HG02981 (cell line): Measurements from ENCODE around the gene PLBD1.

Source experiments
- ATAC-seq: cut with Tn5 transposase; IDR thresholded peaks from one replicate; pipeline ENCODE4 v1.9.1; 2021; ENCODE audit warnings: mild to moderate bottlenecking, moderate library complexity; ENCODE audit not compliant: unreplicated experiment

Gene PLBD1, protein sequence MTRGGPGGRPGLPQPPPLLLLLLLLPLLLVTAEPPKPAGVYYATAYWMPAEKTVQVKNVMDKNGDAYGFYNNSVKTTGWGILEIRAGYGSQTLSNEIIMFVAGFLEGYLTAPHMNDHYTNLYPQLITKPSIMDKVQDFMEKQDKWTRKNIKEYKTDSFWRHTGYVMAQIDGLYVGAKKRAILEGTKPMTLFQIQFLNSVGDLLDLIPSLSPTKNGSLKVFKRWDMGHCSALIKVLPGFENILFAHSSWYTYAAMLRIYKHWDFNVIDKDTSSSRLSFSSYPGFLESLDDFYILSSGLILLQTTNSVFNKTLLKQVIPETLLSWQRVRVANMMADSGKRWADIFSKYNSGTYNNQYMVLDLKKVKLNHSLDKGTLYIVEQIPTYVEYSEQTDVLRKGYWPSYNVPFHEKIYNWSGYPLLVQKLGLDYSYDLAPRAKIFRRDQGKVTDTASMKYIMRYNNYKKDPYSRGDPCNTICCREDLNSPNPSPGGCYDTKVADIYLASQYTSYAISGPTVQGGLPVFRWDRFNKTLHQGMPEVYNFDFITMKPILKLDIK

DNA sequence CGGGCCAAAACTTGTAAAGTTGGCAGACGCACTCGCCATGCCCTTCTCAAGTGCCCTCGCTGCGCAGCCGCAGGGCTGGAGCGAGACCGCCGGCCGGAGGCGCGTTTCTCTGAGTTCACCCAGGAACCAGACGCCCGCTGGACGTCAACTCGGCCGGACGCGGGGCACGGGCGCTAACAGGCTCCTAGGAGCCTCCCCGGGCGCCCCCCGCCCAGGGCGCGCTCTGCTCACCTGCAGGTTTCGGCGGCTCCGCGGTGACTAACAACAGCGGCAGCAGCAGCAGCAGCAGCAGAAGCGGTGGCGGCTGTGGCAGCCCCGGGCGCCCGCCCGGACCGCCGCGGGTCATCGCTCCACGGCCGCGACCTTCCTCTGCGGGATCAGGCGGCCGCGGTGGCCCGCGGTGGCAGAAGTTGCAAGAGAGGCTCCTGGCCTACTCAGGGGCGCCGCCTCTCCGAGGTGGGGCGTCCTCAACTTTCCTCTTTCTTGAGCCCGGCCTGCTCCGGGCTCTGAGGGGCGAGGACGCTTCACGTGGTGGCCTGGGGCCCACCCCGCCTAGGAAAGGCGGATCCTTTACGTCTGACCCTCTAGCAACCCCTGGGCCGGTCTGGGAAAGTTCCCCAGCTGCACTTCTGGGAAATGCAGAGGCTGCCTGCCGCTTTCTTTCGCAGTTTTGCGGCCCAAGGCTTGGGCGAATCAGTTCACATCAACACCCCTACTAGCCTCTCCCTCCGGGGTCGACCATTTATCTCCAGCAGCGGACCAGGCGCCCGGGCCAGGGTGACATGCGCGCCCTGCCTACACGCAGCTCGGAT lies at the start of gene PLBD1:
Gene PLBD1 (minus strand): TSS at position 533 of the 812 bp plus-strand sequence. CDS start 187 bp downstream, at position 346.
- ATAC-seq: no peak

DNA sequence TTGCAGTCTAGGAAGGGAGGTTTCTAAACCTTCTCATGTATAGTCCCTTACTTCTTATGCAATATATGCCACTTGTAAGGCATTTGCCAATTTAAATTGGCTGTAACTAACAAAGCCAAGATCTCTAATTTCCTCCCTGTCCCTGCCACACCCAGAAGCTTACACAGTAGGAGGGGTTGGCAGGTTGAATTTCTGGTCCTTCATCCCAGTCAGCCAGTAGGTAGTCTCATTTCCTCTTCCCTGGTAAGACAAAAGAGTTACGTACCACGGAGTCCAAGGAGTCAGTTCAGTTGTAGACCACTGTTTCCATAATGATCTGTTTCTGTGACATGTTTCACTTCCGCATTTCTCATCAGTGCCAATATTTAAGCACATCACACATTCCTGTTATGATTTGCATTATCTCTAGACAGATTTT lies 47.0 kb upstream of the PLBD1 start:
- ATAC-seq: peak; percentile 45

DNA sequence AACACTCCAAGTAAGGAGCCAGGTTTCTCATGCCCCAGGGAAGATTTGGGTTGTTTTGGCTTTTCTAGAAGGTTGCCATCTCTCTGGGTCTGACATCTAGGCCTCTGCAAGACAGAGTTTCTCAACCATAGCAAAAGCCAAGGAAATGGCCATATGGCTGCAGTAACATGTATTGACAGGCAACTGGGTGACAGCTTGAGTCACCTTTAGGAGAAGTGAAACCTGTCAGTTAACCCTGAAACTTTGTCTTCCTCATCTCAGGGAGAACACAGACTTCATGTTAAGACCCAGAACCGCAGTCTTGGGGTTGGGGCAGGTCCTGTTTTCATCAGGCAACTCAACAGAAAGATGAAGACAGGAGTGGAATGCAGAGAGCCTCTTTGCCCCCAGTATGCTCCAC lies 46.0 kb upstream of the PLBD1 start:
- peak; percentile 97 for ATAC-seq

DNA sequence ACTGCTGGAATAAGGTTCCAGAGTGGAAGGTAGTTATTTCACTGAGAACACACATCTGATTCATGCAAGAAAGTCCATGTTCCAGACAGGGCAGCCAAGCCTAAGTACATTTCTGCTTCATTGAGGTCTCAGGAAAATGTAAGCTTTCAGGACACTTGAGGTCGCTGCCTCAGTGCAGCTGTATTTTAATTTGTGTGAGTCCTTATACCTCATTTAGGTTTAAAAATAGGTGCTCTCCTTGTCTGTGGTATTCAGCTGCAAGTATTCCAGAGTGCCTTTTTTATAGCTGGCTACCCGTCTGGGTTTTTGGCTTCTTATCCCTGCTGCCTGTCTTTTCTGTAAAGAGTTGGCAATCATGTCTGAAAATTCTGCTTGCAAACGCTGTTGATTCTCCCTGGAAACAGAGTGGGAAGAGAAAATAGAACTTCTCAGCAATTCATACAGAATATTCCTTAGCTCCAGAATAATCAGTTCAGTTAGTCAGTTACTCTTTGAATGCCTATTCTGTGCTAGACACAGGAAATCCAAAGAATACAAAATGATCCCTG lies 45.3 kb upstream of the PLBD1 start:
- no peak for ATAC-seq

DNA sequence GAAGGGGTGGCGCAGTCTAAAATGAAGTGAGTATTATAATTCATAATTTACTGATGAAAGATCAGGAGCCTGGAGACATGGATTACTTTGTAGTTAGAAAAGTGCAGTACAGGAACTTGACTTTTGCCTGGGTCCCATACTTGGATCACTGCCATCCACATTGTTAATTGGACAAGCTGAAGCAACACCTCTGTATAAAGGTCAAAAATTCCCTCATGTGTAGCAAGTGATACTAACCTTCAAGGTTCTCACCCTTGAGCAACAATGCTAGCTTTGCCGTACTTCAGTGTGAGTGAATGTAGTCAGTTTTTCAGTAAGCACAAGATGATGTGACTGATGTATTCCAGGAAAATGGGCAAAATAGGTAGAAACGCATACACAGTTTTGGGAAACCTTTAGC lies 44.6 kb upstream of the PLBD1 start:
- no peak for ATAC-seq

DNA sequence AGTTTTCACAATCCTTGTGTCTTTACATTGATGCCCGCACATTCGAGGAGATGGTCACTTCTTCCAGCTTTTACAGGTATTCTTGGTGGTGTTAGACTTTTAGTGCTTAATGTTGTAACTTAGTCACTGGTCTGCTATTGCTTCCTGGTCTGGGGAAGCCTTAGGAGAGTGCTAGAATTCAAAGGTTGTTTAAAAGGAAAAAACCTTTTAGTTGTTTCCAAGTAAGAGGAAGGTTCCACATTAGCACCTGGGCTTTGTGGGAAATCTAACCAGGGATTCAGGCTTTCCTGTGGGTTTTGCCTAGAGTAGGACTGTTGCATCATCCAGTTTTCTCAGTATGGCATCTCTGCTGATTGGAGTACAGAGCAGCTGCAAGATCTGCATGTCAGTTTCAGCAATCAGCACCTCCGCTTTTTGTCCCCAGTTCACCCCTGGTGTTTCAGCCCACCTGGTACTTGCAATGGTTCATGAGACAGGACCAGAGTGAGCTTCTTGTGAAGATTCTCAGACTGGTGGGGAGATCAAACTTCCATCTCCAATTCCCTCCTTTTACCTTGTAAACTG lies 44.0 kb upstream of the PLBD1 start:
- no peak for ATAC-seq

DNA sequence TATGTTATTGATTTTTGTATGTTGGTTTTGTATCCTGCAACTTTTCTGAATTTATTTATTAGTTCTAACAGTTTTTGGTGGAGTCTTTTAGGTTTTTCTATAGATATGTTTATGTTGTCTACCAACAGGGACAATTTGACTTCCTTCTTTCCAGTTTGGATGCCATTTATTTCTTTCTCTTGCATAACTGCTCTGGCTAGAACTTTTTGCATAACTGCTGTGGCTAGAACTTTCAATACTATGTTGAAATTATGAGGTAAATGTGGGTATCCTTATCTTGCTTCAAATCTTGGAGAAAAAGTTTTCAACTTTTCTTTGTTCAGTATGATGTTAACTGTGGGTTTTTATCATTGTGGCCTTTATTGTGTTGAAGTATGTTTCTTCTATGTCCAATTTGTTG lies 39.9 kb upstream of the PLBD1 start:
- no peak for ATAC-seq

DNA sequence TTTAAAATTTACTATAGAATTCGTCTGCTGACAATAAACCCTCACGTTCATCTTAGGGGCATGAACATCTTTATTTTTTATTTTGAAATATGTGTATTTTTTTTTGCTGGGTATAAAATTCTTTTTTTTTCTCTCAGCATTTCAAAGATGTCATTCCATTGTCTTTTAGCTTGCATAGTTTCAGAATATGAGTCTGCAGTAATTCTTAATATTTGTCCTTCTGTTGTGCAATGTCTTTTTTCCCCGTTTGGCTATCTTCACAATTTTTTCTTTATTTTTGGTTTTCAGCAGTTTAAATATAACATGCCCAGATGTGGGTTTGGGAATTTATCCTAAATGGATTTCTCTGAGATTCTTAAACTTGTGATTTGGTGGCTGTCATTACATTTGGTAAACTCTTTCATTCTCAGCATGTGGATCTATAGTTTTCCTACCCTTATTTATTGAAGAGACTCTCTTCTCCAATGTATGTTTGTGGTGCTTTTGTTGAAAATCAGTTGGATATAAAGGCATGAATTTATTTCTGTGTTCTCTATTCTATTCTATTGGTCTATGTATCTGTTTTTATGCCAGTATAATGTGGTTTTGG lies 37.8 kb upstream of the PLBD1 start:
- no peak for ATAC-seq

DNA sequence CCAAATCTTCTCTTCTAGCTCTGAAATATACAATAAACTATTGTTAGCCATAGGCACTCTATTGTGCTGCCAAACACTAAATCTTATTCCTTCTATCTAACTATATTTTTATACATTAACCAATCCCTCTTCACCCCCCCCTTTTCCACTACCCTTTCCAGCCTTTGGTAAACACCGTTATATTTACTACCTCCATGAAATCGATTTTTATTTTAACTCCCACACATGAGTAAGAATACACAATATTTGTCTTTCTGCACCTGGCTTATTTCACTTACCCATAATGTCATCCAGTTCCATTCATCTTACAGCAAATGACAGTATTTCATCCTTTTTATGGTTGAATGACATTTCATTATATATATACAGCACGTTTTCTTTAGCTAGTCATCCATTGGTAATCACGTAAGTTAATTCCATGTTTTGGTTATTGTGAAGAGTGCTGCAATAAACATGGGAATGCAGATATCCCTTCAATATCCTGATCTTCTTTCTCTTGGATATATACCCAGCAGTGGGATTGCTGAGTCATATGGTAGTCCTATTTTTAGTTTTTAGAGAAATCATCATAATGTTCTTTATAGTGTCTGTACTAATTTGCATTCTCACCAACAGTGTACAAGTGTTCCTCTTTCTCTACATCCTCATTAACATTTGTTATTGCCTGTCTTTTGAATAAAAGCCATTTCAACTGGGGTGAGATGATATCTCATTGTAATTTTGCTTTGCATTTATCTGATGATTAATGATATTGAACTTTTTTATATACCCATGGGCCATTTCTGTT lies 34.2 kb upstream of the PLBD1 start:
- ATAC-seq: no peak

DNA sequence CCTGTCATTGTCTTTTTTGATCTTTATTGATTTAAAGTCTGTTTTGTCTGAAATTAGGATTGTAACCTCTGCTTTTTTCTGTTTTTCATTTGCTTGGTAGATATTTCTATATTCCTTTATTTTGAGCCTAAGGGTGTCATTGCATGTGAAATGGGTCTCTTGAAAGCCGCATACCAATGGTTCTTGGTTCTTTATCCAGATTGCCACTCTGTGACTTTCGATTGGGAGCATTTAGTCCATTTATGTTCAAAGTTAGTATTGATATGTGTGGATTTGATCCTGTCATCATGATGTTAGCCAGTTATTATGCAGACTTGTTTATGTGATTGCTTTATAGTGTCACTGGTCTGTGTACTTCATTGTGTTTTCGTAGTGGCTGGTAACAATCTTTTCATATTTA lies 29.8 kb upstream of the PLBD1 start:
- no peak for ATAC-seq

DNA sequence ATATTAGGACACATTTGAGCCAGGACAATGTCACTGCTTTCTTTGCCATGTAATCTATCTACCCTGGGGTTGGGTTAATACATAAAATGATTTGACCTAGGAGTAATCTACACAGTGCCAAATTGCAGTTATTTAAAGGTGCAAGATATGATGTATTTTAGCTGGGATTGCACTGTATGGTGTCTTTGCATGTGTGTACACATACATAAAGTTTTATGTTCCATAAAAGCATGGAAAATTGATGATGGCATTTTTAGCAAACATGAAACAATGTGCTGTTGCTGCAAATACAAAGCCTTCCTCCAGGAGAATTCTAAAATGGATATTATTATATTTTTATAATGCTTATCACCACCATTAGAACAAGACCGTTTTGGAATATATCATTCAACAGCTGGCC lies 24.0 kb upstream of the PLBD1 start:
- no peak for ATAC-seq

DNA sequence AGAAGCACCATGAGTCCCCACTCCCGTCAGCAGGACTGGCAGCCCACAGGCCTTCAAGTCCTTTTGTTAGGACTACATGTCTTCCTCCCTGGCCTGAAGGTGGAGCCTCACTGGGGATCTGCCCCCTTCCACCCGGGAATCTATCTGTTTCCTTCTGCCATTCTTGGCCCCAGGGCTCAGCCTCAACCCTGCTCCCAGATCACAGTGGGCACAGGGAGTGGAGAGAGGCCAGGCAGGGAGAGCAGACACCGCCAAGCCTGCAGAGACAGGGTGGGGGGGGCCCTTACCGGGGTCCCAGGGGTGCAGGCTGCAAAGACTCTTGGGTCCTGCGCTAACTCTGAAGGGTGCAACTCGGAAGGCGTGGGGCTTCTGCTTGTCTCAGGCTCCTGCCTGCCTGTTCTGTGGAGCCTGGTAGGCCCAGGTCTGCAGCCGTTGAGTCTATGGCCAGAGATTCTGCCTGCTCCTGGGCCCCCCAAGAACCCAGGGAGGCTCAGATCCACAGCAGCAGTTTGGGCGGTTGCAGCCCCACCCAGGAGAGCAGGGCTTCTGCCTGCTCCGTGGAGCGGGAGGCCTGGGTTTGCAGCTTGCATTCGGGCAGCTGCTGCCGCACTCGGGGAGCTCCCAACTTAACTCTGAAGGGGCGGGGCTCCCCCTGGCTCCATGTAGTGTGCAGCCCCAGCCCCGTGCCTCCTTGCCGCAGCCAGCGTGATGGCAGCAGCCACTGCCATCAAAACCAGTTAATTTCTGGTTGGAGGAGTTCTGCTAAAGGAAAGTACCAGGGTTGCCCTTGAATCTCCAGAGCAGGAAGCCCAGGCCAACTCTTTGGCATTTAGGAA lies 21.7 kb upstream of the PLBD1 start:
- no peak for ATAC-seq

DNA sequence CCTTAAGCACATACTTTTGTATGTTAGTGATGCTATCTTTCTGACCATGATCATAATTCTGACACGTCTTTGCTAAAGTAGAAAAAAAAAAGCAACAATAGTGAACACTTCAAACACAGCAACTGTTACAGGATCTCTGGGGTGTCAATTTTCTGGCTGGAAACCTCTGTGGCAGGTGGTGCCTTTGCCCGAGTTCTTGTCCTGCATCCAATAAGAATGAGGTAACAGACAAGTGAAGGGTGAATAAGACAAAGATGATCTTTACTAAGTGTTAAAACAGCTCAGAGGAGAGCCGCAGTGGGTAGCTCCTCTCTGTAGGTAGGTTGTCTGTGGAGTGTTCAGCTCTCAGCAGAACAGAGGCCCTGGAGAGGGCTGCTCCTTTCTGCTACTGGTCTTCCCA lies 20.9 kb upstream of the PLBD1 start:
- ATAC-seq: no peak

DNA sequence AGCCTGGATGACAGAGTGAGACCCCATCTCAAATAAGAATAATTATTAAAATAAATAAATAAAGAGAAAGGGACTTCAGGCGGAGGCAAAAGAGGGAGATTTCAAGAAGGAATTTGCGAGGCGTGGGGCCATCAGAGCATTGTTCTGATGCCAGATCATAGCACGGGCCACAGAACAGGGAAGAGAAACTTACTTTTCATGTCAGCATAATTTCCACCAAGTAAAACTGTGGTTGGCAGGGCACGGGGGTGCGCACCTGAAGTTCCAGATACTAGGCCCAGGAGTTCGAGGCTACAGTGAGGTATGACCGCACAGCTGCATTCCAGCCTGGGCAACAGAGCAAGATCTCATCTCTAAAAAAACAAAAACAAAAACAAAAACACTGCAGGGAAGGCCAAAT lies 11.0 kb upstream of the PLBD1 start:
- no peak for ATAC-seq

DNA sequence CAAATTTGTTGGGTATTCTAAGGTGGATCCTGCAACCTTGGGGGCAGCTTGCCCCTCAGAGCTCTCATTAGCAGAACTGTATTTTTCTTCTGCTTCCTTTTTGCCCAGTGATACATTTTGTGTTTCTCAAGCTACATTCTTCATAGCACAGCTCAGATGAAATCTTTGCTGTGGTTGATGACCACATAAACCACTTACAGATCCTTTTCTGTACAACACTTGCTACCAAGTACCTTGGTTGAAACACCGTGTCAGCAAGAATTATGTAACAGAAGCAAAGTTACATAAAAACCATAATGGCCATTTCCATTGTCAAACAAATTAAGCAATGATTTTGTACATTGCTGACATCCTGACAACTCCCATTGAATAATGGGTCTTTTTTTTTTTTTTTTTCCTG lies 9.7 kb upstream of the PLBD1 start:
- ATAC-seq: no peak

DNA sequence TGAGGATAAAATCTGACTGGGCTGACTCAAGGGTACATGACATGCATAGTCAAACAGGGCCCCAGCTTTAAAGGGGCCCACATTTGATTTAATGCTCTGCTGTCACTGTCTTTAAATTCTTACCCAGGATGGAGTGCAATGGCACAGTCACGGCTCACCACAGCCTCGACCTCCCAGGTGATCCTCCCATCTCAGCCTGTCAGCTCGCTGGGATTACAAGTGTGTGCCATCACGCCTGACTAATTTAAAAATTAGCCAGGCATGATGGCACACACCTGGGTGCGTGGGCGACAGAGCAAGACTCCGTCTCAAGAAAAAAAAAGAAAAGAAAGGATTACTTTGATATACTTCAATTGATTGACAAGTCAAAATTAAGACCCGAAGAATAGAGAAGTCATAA lies 9.2 kb upstream of the PLBD1 start:
- ATAC-seq: no peak

DNA sequence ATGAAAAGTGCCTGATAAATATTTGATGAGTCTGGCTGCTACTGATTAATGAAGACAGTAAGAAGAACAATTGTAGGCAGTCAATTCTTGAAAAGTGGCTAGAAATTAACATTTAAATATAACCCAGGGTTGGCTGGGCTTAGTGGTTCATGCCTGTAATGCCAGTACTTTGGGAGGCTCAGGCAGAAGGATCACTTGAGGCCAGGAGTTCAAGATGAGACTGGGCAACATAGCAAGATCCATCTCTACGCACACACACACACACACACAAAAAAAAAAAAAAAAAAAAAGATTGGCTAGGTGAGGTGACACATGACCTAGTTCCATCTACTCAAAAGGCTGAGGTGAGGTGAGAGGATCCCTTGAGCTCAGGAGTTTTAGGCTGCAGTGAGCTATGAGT lies 7.9 kb upstream of the PLBD1 start:
- ATAC-seq: no peak

DNA sequence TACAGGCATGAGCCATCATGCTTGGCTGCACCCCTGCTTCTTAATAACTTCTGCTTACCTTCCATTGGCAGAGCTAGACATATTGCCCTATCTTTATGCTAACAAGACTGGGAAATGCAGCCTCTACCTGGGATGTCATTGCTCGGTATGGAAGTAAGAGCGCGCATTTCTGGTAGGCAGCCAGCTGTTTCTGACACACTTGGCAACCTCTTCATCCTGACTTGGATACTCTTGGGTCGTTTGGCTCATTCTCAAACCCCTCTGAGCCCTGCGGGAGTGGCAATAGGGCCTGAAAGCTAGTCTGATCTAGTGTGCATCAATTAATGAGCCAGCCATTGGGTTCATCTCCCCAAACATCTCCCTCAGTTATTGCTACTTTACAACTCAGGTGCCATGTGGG lies 5.4 kb upstream of the PLBD1 start:
- ATAC-seq: no peak

DNA sequence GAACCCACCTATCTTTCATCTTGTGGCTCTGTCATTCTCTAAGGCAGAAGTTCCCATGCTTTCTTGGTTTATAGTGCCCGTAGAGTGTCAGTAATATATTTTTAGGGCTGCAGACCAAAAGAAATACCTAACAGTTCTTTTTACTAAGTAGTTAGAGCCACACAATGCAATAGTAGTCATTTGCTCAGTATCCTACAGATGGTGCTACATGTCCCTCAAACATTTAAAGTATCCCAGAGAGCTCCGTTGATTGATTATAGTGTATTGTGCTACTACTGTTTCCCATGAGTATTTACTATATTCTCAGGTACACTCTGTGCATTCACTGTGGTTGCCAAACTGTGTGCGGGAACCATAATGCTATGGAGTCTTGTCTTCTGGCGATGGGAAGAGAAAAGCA lies 4.7 kb upstream of the PLBD1 start:
- ATAC-seq: no peak
